ENCODE data around the gene PVALB. TPM values are rescaled to one million over a fixed set of nuclear protein-coding genes. Genes with fewer than 3 reads are reported as not detected.
A peak's percentile ranks its signal among the peaks of the same experiment; 100 is the strongest.

The PVALB gene
- total RNA-seq, 1 donor from 2014 or later, result not detected

- no peaks in the 10 kb centered on the region for H3K9me3 Mint-ChIP-seq (ENCODE audit: unreplicated experiment)
- no peak for TF ChIP-seq CTCF (IDR thresholded peaks at IDR 0.05)
- no peak overlapping the region for H3K27ac Mint-ChIP-seq (ENCODE audit: unreplicated experiment)
- H3K36me3 Mint-ChIP-seq (ENCODE audit: unreplicated experiment), result peaks cover 3% of the 10 kb centered on the region
- DNase-seq (ENCODE audit: extremely low spot score, unreplicated experiment), result peak; percentile 30
- no peaks in the 10 kb centered on the region for H3K4me1 Mint-ChIP-seq (ENCODE audit: unreplicated experiment)
- no peaks in the 10 kb centered on the region for H3K27me3 Mint-ChIP-seq (ENCODE audit: unreplicated experiment)
- no peak overlapping the region for H3K4me3 Mint-ChIP-seq (ENCODE audit: unreplicated experiment)
Measured at GRCh38 chr22:36765943-36766450, 50.8 kb downstream of the PVALB start.

- TF ChIP-seq CTCF (IDR thresholded peaks at IDR 0.05), result no peak
- Mint-ChIP-seq H3K27me3 (ENCODE audit: unreplicated experiment) (no peaks in the 10 kb centered on the region), H3K36me3 (ENCODE audit: unreplicated experiment) (peaks cover 3% of the 10 kb centered on the region), H3K4me3 (ENCODE audit: unreplicated experiment) (no peak overlapping the region), H3K27ac (ENCODE audit: unreplicated experiment) (no peak overlapping the region), H3K9me3 (ENCODE audit: unreplicated experiment) (no peaks in the 10 kb centered on the region), H3K4me1 (ENCODE audit: unreplicated experiment) (no peaks in the 10 kb centered on the region)
- DNase-seq (ENCODE audit: extremely low spot score, unreplicated experiment), result peak; percentile 74
Measured at GRCh38 chr22:36765131-36765942, 51.5 kb downstream of the PVALB start.

- no peak overlapping the region for H3K27ac Mint-ChIP-seq (ENCODE audit: unreplicated experiment)
- no peak overlapping the region for H3K4me3 Mint-ChIP-seq (ENCODE audit: unreplicated experiment)
- no peaks in the 10 kb centered on the region for H3K27me3 Mint-ChIP-seq (ENCODE audit: unreplicated experiment)
- peaks cover 3% of the 10 kb centered on the region for H3K36me3 Mint-ChIP-seq (ENCODE audit: unreplicated experiment)
- DNase-seq (ENCODE audit: extremely low spot score, unreplicated experiment), result peak; percentile 60
- no peaks in the 10 kb centered on the region for H3K9me3 Mint-ChIP-seq (ENCODE audit: unreplicated experiment)
- no peak for TF ChIP-seq CTCF (IDR thresholded peaks at IDR 0.05)
- H3K4me1 Mint-ChIP-seq (ENCODE audit: unreplicated experiment), result no peaks in the 10 kb centered on the region
Measured at GRCh38 chr22:36764641-36765040, 52.2 kb downstream of the PVALB start.

GRCh38 chr22:36764060-36764459 is 52.8 kb downstream of the PVALB start:
- peaks cover 3% of the 10 kb centered on the region for H3K36me3 Mint-ChIP-seq (ENCODE audit: unreplicated experiment)
- no peaks in the 10 kb centered on the region for H3K27me3 Mint-ChIP-seq (ENCODE audit: unreplicated experiment)
- H3K9me3 Mint-ChIP-seq (ENCODE audit: unreplicated experiment), result no peaks in the 10 kb centered on the region
- no peak for TF ChIP-seq CTCF (IDR thresholded peaks at IDR 0.05)
- no peaks in the 10 kb centered on the region for H3K4me1 Mint-ChIP-seq (ENCODE audit: unreplicated experiment)
- H3K4me3 Mint-ChIP-seq (ENCODE audit: unreplicated experiment), result no peak overlapping the region
- DNase-seq (ENCODE audit: extremely low spot score, unreplicated experiment), result peak; percentile 80
- no peak overlapping the region for H3K27ac Mint-ChIP-seq (ENCODE audit: unreplicated experiment)

- peak; percentile 60 for DNase-seq (ENCODE audit: extremely low spot score, unreplicated experiment)
- TF ChIP-seq CTCF (IDR thresholded peaks at IDR 0.05), result no peak
- Mint-ChIP-seq H3K27me3 (ENCODE audit: unreplicated experiment) (no peaks in the 10 kb centered on the region), H3K4me1 (ENCODE audit: unreplicated experiment) (no peaks in the 10 kb centered on the region), H3K27ac (ENCODE audit: unreplicated experiment) (no peak overlapping the region), H3K4me3 (ENCODE audit: unreplicated experiment) (no peak overlapping the region), H3K9me3 (ENCODE audit: unreplicated experiment) (no peaks in the 10 kb centered on the region), H3K36me3 (ENCODE audit: unreplicated experiment) (peaks cover 3% of the 10 kb centered on the region)
Measured at GRCh38 chr22:36763576-36763975, 53.3 kb downstream of the PVALB start.
